H1 (cell line): ENCODE data around the gene ALDH7A1.

Experiments used
- ATF2 ChIP-seq: IDR thresholded peaks from 2 replicates; pipeline ENCODE4 v1.6.1; 2012; ENCODE audit warnings: low read length, inconsistent platforms
- CTCF ChIP-seq, 3 experiments: IDR thresholded peaks; 1 replicate in 2 of 3; 2 replicates in 1 of 3; pipeline versions ENCODE4 v1.5.1 to v1.6.1; 2011; ENCODE audit warnings: low read length in 3 of 3, mild to moderate bottlenecking in 3 of 3, inconsistent platforms in 2 of 3, low read depth in 1 of 3, moderate library complexity in 1 of 3; ENCODE audit not compliant: insufficient read depth in 1 of 3; ENCODE audit errors: control extremely low read depth in 1 of 3
- EP300 ChIP-seq, 2 experiments: IDR thresholded peaks; 1 replicate in 1 of 2; 2 replicates in 1 of 2; pipeline ENCODE4 v1.6.1; 2011 to 2012; ENCODE audit warnings: low read depth in 2 of 2, low read length in 2 of 2, mild to moderate bottlenecking in 2 of 2, borderline replicate concordance in 1 of 2, inconsistent platforms in 1 of 2, moderate library complexity in 1 of 2
- EZH2 ChIP-seq: fragments of 200-600 bp; sonication (generic); IDR thresholded peaks from 2 replicates; pipeline ENCODE4 v1.7.1; 2012; ENCODE audit warnings: low read depth, mild to moderate bottlenecking, moderate library complexity, low read length, inconsistent platforms; ENCODE audit not compliant: severe bottlenecking
- GABPA ChIP-seq: IDR thresholded peaks from 2 replicates; pipeline ENCODE4 v1.6.1; 2011; ENCODE audit warnings: mild to moderate bottlenecking, low read length, moderate library complexity, borderline replicate concordance; ENCODE audit not compliant: insufficient read depth
- JUN ChIP-seq: IDR thresholded peaks from 2 replicates; pipeline ENCODE4 v1.6.1; 2011; ENCODE audit warnings: low read depth, mild to moderate bottlenecking, improper control_type of control experiment, low read length
- KDM1A ChIP-seq: fragments of 200-600, 300-600 bp; sonication (generic); IDR thresholded peaks from 2 replicates; pipeline ENCODE4 v1.7.1; 2016; ENCODE audit warnings: mild to moderate bottlenecking, low read length, borderline replicate concordance
- MAX ChIP-seq: IDR thresholded peaks from 2 replicates; pipeline ENCODE4 v1.6.1; 2012; ENCODE audit warnings: inconsistent platforms
- POLR2A ChIP-seq, 2 experiments: IDR thresholded peaks; 1 replicate in 1 of 2; 2 replicates in 1 of 2; pipeline ENCODE4 v1.6.1; 2011; ENCODE audit warnings: low read depth in 2 of 2, low read length in 2 of 2, mild to moderate bottlenecking in 2 of 2; ENCODE audit errors: control extremely low read depth in 1 of 2
- POLR2AphosphoS5 ChIP-seq: IDR thresholded peaks from 2 replicates; pipeline ENCODE4 v1.6.1; 2011; ENCODE audit warnings: low read depth, low read length
- RFX5 ChIP-seq: IDR thresholded peaks from 2 replicates; pipeline ENCODE4 v1.6.1; 2011; ENCODE audit warnings: low read depth, low read length, improper control_type of control experiment, borderline replicate concordance
- TAF1 ChIP-seq: IDR thresholded peaks from 2 replicates; pipeline ENCODE4 v1.6.1; 2011; ENCODE audit warnings: mild to moderate bottlenecking, low read depth, low read length
- TAF7 ChIP-seq: optimal IDR thresholded peaks from 2 replicates; pipeline ENCODE3; 2011; ENCODE audit warnings: low read depth, mild to moderate bottlenecking, inconsistent platforms, low read length, moderate library complexity, borderline replicate concordance
- TCF12 ChIP-seq: IDR thresholded peaks from 2 replicates; pipeline ENCODE4 v1.6.1; 2011; ENCODE audit warnings: low read depth, mild to moderate bottlenecking, low read length

- no peak for TF ChIP-seq CTCF (IDR thresholded peaks at IDR 0.05; ENCODE audit: control extremely low read depth in 1 of 3, insufficient read depth in 1 of 3, low read depth in 1 of 3, low read length in 3 of 3)
- no peak for TF ChIP-seq EP300 (IDR thresholded peaks at IDR 0.05; ENCODE audit: borderline replicate concordance in 1 of 2, low read depth in 2 of 2, low read length in 2 of 2)
- no peak for TF ChIP-seq EZH2
- TF ChIP-seq TAF7, result no peak
- TF ChIP-seq RFX5, result no peak
- TF ChIP-seq TAF1, result no peak
- no peak for TF ChIP-seq ATF2
- TF ChIP-seq POLR2A (IDR thresholded peaks at IDR 0.05; ENCODE audit: control extremely low read depth in 1 of 2, low read depth in 2 of 2, low read length in 2 of 2), result no peak
- no peak for TF ChIP-seq JUN
- no peak for TF ChIP-seq POLR2AphosphoS5
- TF ChIP-seq KDM1A, result 0 out of 2 replicates have a peak, but pooled peaks have one; percentile 47
- no peak for TF ChIP-seq MAX
- TF ChIP-seq TCF12, result no peak
- no peak for TF ChIP-seq GABPA
These were observed 56.4 kb downstream of the ALDH7A1 start for GRCh38 chr5:126538579-126538978.
